HepG2 (cell line): ENCODE results near the gene LAG3. TPM values are rescaled to one million over a fixed set of nuclear protein-coding genes. Genes with fewer than 3 reads are reported as not detected.

Experiments used
- CC2D1A ChIP-seq: sonication (generic); formaldehyde crosslinking; IDR thresholded peaks from 2 replicates; pipeline ENCODE4 v1.8.1; 2023; ENCODE audit warnings: mild to moderate bottlenecking, missing genetic modification reagents
- ELF1 ChIP-seq: sonication (generic); formaldehyde crosslinking; IDR thresholded peaks from 2 replicates; pipeline ENCODE4 v1.4.0; 2020; ENCODE audit warnings: missing genetic modification reagents
- FOXP1 ChIP-seq, 2 experiments: fragments of 450-650 bp in 1 of 2; IDR thresholded peaks; 2 replicates each; pipeline ENCODE4 v1.6.1; 2017 to 2018; ENCODE audit warnings: antibody characterized with exemption in 1 of 2
- JDP2 ChIP-seq: sonication (generic); formaldehyde crosslinking; IDR thresholded peaks from 2 replicates; pipeline ENCODE4 v1.8.1; 2022; ENCODE audit warnings: missing genetic modification reagents, borderline replicate concordance
- MIER2 ChIP-seq: IDR thresholded peaks from 2 replicates; pipeline ENCODE4 v1.6.1; 2016; ENCODE audit warnings: missing biosample characterization, missing genetic modification reagents
- RBM22 ChIP-seq: fragments of 200-400 bp; formaldehyde crosslinking; optimal IDR thresholded peaks from 2 replicates; pipeline ENCODE3; 2017; ENCODE audit warnings: mild to moderate bottlenecking, low read length, moderate library complexity
- ZBTB43 ChIP-seq: sonication (generic); formaldehyde crosslinking; conservative IDR thresholded peaks from 2 replicates; pipeline ENCODE4 v1.4.0; 2020; ENCODE audit warnings: missing genetic modification reagents
- ZNF468 ChIP-seq: sonication (generic); formaldehyde crosslinking; IDR thresholded peaks from 2 replicates; pipeline ENCODE4 v1.8.0; 2022; ENCODE audit warnings: mild to moderate bottlenecking, moderate library complexity, missing genetic modification reagents
- ZNF574 ChIP-seq: sonication (generic); formaldehyde crosslinking; IDR thresholded peaks from 2 replicates; pipeline ENCODE4 v1.4.0; 2020; ENCODE audit warnings: missing genetic modification reagents
- ZNF766 ChIP-seq: sonication (generic); formaldehyde crosslinking; IDR thresholded peaks from 2 replicates; pipeline ENCODE4 v1.5.0; 2020; ENCODE audit warnings: missing genetic modification reagents, borderline replicate concordance
- polyA plus RNA-seq, 8 experiments: library from polyadenylated mRNA; depleted of rRNA in 3 of 8; stranded (reverse) in 7 of 8; unstranded in 1 of 8; fragments of >200 nt; fragmentation: Illumina TruSeq in 4 of 8; extraction: Trizol in 4 of 8; gene quantifications; 2 replicates each; pipeline versions ENCODE4 v1.2.1 to v1.2.3, GENCODE V29; 2011 to 2016; ENCODE audit warnings: low read depth in 4 of 8, missing spikeins in 1 of 8, mixed read lengths in 1 of 8; ENCODE audit not compliant: insufficient read depth in 1 of 8
- total RNA-seq, 5 experiments: library from RNA; depleted of rRNA; stranded (reverse); fragments of >200 nt; fragmentation: Illumina TruSeq; extraction: Trizol; gene quantifications; 2 replicates each; pipeline ENCODE4 v1.2.3, GENCODE V29; 2016; ENCODE audit warnings: low read depth in 1 of 5
- TF ChIP-seq, protein P1 (sequence below): sonication (generic); formaldehyde crosslinking; IDR thresholded peaks from 2 replicates; pipeline ENCODE4 v1.4.0; 2020; ENCODE audit warnings: missing genetic modification reagents, borderline replicate concordance
- TF ChIP-seq, protein P2 (sequence below): sonication (generic); formaldehyde crosslinking; IDR thresholded peaks from 2 replicates; pipeline ENCODE4 v1.4.0; 2020; ENCODE audit warnings: low read depth, mild to moderate bottlenecking, missing genetic modification reagents
- TF ChIP-seq, protein P3 (sequence below): IDR thresholded peaks from 2 replicates; pipeline ENCODE4 v1.6.1; 2012; ENCODE audit warnings: low read depth, low read length, improper control_type of control experiment
- TF ChIP-seq, protein P4 (sequence below): IDR thresholded peaks from 2 replicates; pipeline ENCODE4 v1.6.1; 2018; ENCODE audit warnings: missing genetic modification reagents, mild to moderate bottlenecking, missing compliant biosample characterization
- TF ChIP-seq, protein P5 (sequence below): sonication (generic); formaldehyde crosslinking; IDR thresholded peaks from 2 replicates; pipeline ENCODE4 v1.4.0; 2020; ENCODE audit warnings: missing genetic modification reagents

Gene LAG3
- total and polyA plus RNA-seq, 2 of the 13 experiments (the other 11 are each of a cell fraction or from before 2014, with no cell fraction given), result 0.11 to 0.26 TPM

DNA sequence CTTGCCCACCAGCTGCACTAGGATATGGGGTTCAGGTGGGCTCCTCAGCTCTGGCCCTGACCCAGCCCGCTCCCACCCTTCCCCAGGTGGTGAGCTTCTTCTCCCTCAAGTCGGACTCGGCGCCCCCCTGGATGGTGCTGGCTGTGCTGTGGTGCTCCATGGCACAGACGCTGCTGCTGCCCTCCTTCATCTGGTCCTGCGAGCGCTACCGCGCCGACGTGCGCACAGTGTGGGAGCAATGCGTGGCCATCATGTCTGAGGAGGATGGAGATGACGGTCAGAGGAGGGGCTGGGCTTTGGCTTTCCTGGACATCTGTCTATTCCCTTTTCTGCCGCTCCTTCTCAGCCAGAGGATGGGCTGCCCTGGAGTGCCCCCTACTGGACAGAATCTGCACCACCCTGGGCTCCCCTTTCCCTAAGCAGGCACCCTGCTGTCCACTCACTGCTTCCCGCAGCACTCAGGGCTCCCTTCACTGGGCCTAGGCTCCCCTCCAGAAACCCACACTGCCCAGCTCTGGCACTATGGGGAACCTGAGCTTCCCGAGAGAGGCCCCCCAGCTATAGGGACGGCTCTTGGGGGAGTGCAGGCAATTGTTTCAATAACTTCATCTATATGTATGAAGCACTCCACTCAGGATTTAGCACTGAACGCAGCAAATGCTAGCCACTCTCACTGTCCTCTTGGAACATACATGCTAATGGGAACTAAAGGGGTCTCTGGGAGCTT lies 53.2 kb downstream of the LAG3 start (continued):
- TF ChIP-seq, protein P1, sequence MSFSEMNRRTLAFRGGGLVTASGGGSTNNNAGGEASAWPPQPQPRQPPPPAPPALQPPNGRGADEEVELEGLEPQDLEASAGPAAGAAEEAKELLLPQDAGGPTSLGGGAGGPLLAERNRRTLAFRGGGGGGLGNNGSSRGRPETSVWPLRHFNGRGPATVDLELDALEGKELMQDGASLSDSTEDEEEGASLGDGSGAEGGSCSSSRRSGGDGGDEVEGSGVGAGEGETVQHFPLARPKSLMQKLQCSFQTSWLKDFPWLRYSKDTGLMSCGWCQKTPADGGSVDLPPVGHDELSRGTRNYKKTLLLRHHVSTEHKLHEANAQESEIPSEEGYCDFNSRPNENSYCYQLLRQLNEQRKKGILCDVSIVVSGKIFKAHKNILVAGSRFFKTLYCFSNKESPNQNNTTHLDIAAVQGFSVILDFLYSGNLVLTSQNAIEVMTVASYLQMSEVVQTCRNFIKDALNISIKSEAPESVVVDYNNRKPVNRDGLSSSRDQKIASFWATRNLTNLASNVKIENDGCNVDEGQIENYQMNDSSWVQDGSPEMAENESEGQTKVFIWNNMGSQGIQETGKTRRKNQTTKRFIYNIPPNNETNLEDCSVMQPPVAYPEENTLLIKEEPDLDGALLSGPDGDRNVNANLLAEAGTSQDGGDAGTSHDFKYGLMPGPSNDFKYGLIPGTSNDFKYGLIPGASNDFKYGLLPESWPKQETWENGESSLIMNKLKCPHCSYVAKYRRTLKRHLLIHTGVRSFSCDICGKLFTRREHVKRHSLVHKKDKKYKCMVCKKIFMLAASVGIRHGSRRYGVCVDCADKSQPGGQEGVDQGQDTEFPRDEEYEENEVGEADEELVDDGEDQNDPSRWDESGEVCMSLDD (CRISPR knock-in tag), result no peak
- TF ChIP-seq MIER2 (CRISPR knock-in tag) (no peak), JDP2 (no peak), ZNF468 (no peak), ZBTB43 (no peak), RBM22 (no peak), CC2D1A (no peak), ZNF574 (CRISPR knock-in tag) (0 out of 2 replicates have a peak, but pooled peaks have one; percentile 15), FOXP1 (IDR thresholded peaks at IDR 0.05) (no peak), FOXP1 (CRISPR knock-in tag; IDR thresholded peaks at IDR 0.05) (no peak), ELF1 (CRISPR knock-in tag) (no peak), ZNF766 (CRISPR knock-in tag) (no peak)
- TF ChIP-seq, protein P2, sequence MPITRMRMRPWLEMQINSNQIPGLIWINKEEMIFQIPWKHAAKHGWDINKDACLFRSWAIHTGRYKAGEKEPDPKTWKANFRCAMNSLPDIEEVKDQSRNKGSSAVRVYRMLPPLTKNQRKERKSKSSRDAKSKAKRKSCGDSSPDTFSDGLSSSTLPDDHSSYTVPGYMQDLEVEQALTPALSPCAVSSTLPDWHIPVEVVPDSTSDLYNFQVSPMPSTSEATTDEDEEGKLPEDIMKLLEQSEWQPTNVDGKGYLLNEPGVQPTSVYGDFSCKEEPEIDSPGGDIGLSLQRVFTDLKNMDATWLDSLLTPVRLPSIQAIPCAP, result no peak
- TF ChIP-seq, protein P3, sequence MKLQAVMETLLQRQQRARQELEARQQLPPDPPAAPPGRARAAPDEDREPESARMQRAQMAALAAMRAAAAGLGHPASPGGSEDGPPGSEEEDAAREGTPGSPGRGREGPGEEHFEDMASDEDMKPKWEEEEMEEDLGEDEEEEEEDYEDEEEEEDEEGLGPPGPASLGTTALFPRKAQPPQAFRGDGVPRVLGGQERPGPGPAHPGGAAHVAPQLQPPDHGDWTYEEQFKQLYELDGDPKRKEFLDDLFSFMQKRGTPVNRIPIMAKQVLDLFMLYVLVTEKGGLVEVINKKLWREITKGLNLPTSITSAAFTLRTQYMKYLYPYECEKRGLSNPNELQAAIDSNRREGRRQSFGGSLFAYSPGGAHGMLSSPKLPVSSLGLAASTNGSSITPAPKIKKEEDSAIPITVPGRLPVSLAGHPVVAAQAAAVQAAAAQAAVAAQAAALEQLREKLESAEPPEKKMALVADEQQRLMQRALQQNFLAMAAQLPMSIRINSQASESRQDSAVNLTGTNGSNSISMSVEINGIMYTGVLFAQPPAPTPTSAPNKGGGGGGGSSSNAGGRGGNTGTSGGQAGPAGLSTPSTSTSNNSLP, result no peak
- TF ChIP-seq, protein P4, sequence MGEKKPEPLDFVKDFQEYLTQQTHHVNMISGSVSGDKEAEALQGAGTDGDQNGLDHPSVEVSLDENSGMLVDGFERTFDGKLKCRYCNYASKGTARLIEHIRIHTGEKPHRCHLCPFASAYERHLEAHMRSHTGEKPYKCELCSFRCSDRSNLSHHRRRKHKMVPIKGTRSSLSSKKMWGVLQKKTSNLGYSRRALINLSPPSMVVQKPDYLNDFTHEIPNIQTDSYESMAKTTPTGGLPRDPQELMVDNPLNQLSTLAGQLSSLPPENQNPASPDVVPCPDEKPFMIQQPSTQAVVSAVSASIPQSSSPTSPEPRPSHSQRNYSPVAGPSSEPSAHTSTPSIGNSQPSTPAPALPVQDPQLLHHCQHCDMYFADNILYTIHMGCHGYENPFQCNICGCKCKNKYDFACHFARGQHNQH (CRISPR knock-in tag), result no peak
- TF ChIP-seq, protein P5, sequence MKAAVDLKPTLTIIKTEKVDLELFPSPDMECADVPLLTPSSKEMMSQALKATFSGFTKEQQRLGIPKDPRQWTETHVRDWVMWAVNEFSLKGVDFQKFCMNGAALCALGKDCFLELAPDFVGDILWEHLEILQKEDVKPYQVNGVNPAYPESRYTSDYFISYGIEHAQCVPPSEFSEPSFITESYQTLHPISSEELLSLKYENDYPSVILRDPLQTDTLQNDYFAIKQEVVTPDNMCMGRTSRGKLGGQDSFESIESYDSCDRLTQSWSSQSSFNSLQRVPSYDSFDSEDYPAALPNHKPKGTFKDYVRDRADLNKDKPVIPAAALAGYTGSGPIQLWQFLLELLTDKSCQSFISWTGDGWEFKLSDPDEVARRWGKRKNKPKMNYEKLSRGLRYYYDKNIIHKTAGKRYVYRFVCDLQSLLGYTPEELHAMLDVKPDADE (CRISPR knock-in tag), result no peak
